Measurements from ENCODE around the gene RASL12.

- no peak for TF ChIP-seq EZH2 (IDR thresholded peaks at IDR 0.05; ENCODE audit: low read length, missing control alignments)
- TF ChIP-seq CTCF (conservative IDR thresholded peaks at IDR 0.05 in 1 of 2, IDR thresholded peaks at IDR 0.05 in 1 of 2; ENCODE audit: low read depth in 1 of 2, low read length in 2 of 2), result no peak
Observed at GRCh38 chr15:65004993-65005392, 62.8 kb downstream of the RASL12 start.

Measured in fibroblast of lung (primary cell).